Activated CD8-positive, alpha-beta T cell treated with anti-CD3 and anti-CD28 coated beads for 36 hours (primary cell): Measurements from ENCODE around the gene TMEM151B. TPM values are rescaled to one million over a fixed set of nuclear protein-coding genes. Genes with fewer than 3 reads are reported as not detected.

Source experiments
- ATAC-seq: fragments of 200-7000 bp; cut with Tn5 transposase; one replicate; pipeline ENCODE4 v1.10.0; 2021; ENCODE audit warnings: mild to moderate bottlenecking, moderate library complexity
- CTCF ChIA-PET: fragments of 350-600 bp; sonication (Branson Sonifier 250); formaldehyde crosslinking; loops from one replicate; lab custom pipeline; 2021; ENCODE audit warnings: antibody characterized with exemption; lab: Charles Lee
- POLR2A ChIA-PET: fragments of 350-600 bp; sonication (Branson Sonifier 250); formaldehyde crosslinking; loops from one replicate; lab custom pipeline; 2021; ENCODE audit warnings: antibody characterized with exemption; lab: Charles Lee
- DNase-seq: peaks from one replicate; pipeline ENCODE4 v3.0.0-alpha.2; 2020
- H3K27ac Mint-ChIP-seq: one replicate; pipeline ENCODE4 v1.8.0; 2021; ENCODE audit warnings: mild to moderate bottlenecking, mixed read lengths
- H3K27me3 Mint-ChIP-seq: one replicate; pipeline ENCODE4 v1.8.0; 2021; ENCODE audit warnings: mixed read lengths
- H3K36me3 Mint-ChIP-seq: one replicate; pipeline ENCODE4 v1.8.0; 2021; ENCODE audit warnings: low read depth, mixed read lengths
- H3K4me1 Mint-ChIP-seq: one replicate; pipeline ENCODE4 v1.8.0; 2021; ENCODE audit warnings: low read depth, mixed read lengths
- H3K4me3 Mint-ChIP-seq: one replicate; pipeline ENCODE4 v1.8.0; 2021; ENCODE audit warnings: mild to moderate bottlenecking, moderate library complexity, mixed read lengths
- H3K9me3 Mint-ChIP-seq: one replicate; pipeline ENCODE4 v1.8.0; 2021; ENCODE audit warnings: mixed read lengths
- CTCF ChIP-seq: fragments of 200-600 bp; IDR thresholded peaks from one replicate; pipeline ENCODE4 v1.8.0; 2022; ENCODE audit warnings: antibody characterized with exemption, mild to moderate bottlenecking
- intact Hi-C: fragments of 100-400 bp; cut with micrococcal nuclease; formaldehyde crosslinking; loops from one replicate; pipeline ENCODE4 v1.10.0; 2022
- total RNA-seq, 2 experiments: library from RNA; stranded (reverse); gene quantifications; one replicate each; pipeline ENCODE4 v1.2.3, GENCODE V29; 2021

Gene TMEM151B
- total RNA-seq, 2 experiments from 2014 or later, result 0.05 TPM; not detected in 1

GRCh38 chr6:44271406-44271723 is 1.1 kb downstream of the TMEM151B start:
- peaks cover 44% of the 10 kb centered on the region for H3K27me3 Mint-ChIP-seq
- H3K27ac Mint-ChIP-seq, result no peak overlapping the region
- H3K9me3 Mint-ChIP-seq, result no peaks in the 10 kb centered on the region
- TF ChIP-seq CTCF, result no peak
- peak overlapping the region; percentile 47 for H3K4me3 Mint-ChIP-seq
- intact Hi-C loops, result no loop called here
- ATAC-seq (no peak), DNase-seq (no peak)
- no peaks in the 10 kb centered on the region for H3K36me3 Mint-ChIP-seq
- ChIA-PET CTCF (interaction anchor here (1.2 to 6.5 kb wide), 4 partner anchors 14 to 65 kb away, joined by 3 to 182 read pairs (median 84); partner anchors contain the start of genes AARS2 and SLC35B2), POLR2A (interaction anchor here (0.9 to 1.9 kb wide), 3 partner anchors 15 to 129 kb away, joined by 3 to 5 read pairs (median 5); partner anchors contain the start of gene SLC35B2)
- H3K4me1 Mint-ChIP-seq, result peaks cover 20% of the 10 kb centered on the region

- POLR2A ChIA-PET, result interaction anchor here (0.9 to 1.9 kb wide), 3 partner anchors 15 to 129 kb away, joined by 3 to 5 read pairs (median 5); partner anchors contain the start of gene SLC35B2
- ATAC-seq, result no peak
These were observed 1.7 kb downstream of the TMEM151B start for GRCh38 chr6:44271914-44272313.

GRCh38 chr6:44272529-44272928 is 2.3 kb downstream of the TMEM151B start:
- no peak for DNase-seq
- Mint-ChIP-seq H3K4me3 (no peak overlapping the region), H3K36me3 (no peaks in the 10 kb centered on the region), H3K27me3 (peaks cover 53% of the 10 kb centered on the region), H3K9me3 (no peaks in the 10 kb centered on the region), H3K4me1 (peaks cover 12% of the 10 kb centered on the region), H3K27ac (no peak overlapping the region)
- intact Hi-C loops, result no loop called here
- ChIA-PET CTCF (no interaction called here), POLR2A (interaction anchor here (0.9 kb wide), 2 partner anchors 16 to 130 kb away, joined by 3 to 5 read pairs; partner anchors contain the start of gene SLC35B2)
- no peak for ATAC-seq
- TF ChIP-seq CTCF, result no peak

More at GRCh38 chr6:44271914-44272313, 1.7 kb downstream of the TMEM151B start:
- peaks cover 47% of the 10 kb centered on the region for H3K27me3 Mint-ChIP-seq
- H3K36me3 Mint-ChIP-seq, result no peaks in the 10 kb centered on the region
- no peaks in the 10 kb centered on the region for H3K9me3 Mint-ChIP-seq
- DNase-seq, result no peak
- no peak for TF ChIP-seq CTCF
- peaks cover 14% of the 10 kb centered on the region for H3K4me1 Mint-ChIP-seq
- intact Hi-C loops, result no loop called here
- CTCF ChIA-PET, result interaction anchor here (6.5 kb wide), 1 partner anchor 35 kb away, joined by 182 read pairs; the partner anchor contains the start of gene AARS2
- no peak overlapping the region for H3K27ac Mint-ChIP-seq
- H3K4me3 Mint-ChIP-seq, result peak overlapping the region; percentile 14

GRCh38 chr6:44272999-44273566 is 2.8 kb downstream of the TMEM151B start:
- no peak overlapping the region for H3K4me3 Mint-ChIP-seq
- H3K4me1 Mint-ChIP-seq, result peaks cover 8% of the 10 kb centered on the region
- no peak for TF ChIP-seq CTCF
- no peaks in the 10 kb centered on the region for H3K36me3 Mint-ChIP-seq
- no peak overlapping the region for H3K27ac Mint-ChIP-seq
- intact Hi-C loops, result no loop called here
- ATAC-seq (no peak), DNase-seq (no peak)
- H3K27me3 Mint-ChIP-seq, result peaks cover 58% of the 10 kb centered on the region
- ChIA-PET POLR2A (interaction anchor here (1.4 kb wide), 1 partner anchor 26 kb away, joined by 5 read pairs; the partner anchor contains the start of gene HSP90AB1), CTCF (no interaction called here)
- H3K9me3 Mint-ChIP-seq, result no peaks in the 10 kb centered on the region

- Mint-ChIP-seq H3K4me3 (no peak overlapping the region), H3K36me3 (no peaks in the 10 kb centered on the region), H3K4me1 (peaks cover 8% of the 10 kb centered on the region), H3K27ac (no peak overlapping the region), H3K9me3 (no peaks in the 10 kb centered on the region), H3K27me3 (peaks cover 57% of the 10 kb centered on the region)
- DNase-seq (no peak), ATAC-seq (no peak)
- intact Hi-C loops, result no loop called here
- TF ChIP-seq CTCF, result no peak
- ChIA-PET POLR2A (interaction anchor here (0.7 to 1.4 kb wide), 3 partner anchors 12 to 27 kb away, joined by 3 to 5 read pairs (median 4); partner anchors contain the start of gene HSP90AB1), CTCF (no interaction called here)
These were observed 3.4 kb downstream of the TMEM151B start for GRCh38 chr6:44273617-44274016.
